Trophoblast cell (in vitro differentiated cells and primary cell): ENCODE data around the gene PNCK.
"Not testable (repeated sequence)": the region's sequence is repeated elsewhere in the genome, so short reads cannot be mapped to it uniquely, and the experiment has no call there.

Experiments used
- DNase-seq, 2 donors: peaks; one replicate each; pipeline ENCODE4 v3.0.0-alpha.2; 2016
- H2AFZ ChIP-seq: 2 replicates; pipeline ENCODE4 v1.6.1; 2013; ENCODE audit warnings: low read length, moderate library complexity, mild to moderate bottlenecking; ENCODE audit not compliant: insufficient read depth, poor library complexity
- H2AK5ac ChIP-seq: 2 replicates; pipeline ENCODE4 v1.6.1; 2013; ENCODE audit warnings: mild to moderate bottlenecking, low read length
- H2BK120ac ChIP-seq: 2 replicates; pipeline ENCODE4 v1.6.1; 2013; ENCODE audit warnings: low read length, mild to moderate bottlenecking, moderate library complexity; ENCODE audit not compliant: insufficient read depth, poor library complexity
- H2BK12ac ChIP-seq: 2 replicates; pipeline ENCODE4 v1.6.1; 2013; ENCODE audit warnings: mild to moderate bottlenecking, low read length, moderate library complexity
- H2BK5ac ChIP-seq: 2 replicates; pipeline ENCODE4 v1.6.1; 2013; ENCODE audit warnings: low read length, low read depth, moderate library complexity, mild to moderate bottlenecking; ENCODE audit not compliant: poor library complexity
- H3K14ac ChIP-seq: 2 replicates; pipeline ENCODE4 v1.6.1; 2013; ENCODE audit warnings: mild to moderate bottlenecking, low read length
- H3K18ac ChIP-seq: 2 replicates; pipeline ENCODE4 v1.6.1; 2013; ENCODE audit warnings: mild to moderate bottlenecking, low read length
- H3K23ac ChIP-seq: 2 replicates; pipeline ENCODE4 v1.6.1; 2013; ENCODE audit warnings: low read length
- H3K27ac ChIP-seq: 2 replicates; pipeline ENCODE4 v1.5.1; 2013; ENCODE audit warnings: low read depth, mild to moderate bottlenecking, inconsistent platforms, low read length, moderate library complexity
- H3K27me3 ChIP-seq: 2 replicates; pipeline ENCODE4 v1.6.1; 2013; ENCODE audit warnings: inconsistent platforms, mild to moderate bottlenecking, low read length, moderate library complexity; ENCODE audit not compliant: insufficient read depth
- H3K36me3 ChIP-seq, 2 experiments: 1 replicate in 1 of 2; 2 replicates in 1 of 2; pipeline ENCODE4 v1.6.1; 2013; ENCODE audit warnings: low read length in 2 of 2, mild to moderate bottlenecking in 2 of 2, moderate library complexity in 1 of 2; ENCODE audit not compliant: insufficient read depth in 2 of 2, control insufficient read depth in 1 of 2
- H3K4ac ChIP-seq: 2 replicates; pipeline ENCODE4 v1.6.1; 2013; ENCODE audit warnings: low read depth, mild to moderate bottlenecking, low read length, moderate library complexity
- H3K4me1 ChIP-seq, 2 experiments: 1 replicate in 1 of 2; 2 replicates in 1 of 2; pipeline ENCODE4 v1.6.1; 2013; ENCODE audit warnings: low read length in 2 of 2, mild to moderate bottlenecking in 2 of 2, moderate library complexity in 1 of 2; ENCODE audit not compliant: insufficient read depth in 2 of 2, control insufficient read depth in 1 of 2
- H3K4me2 ChIP-seq: 2 replicates; pipeline ENCODE4 v1.6.1; 2013; ENCODE audit warnings: inconsistent platforms, mild to moderate bottlenecking, low read length, moderate library complexity
- H3K4me3 ChIP-seq: 2 replicates; pipeline ENCODE4 v1.5.1; 2013; ENCODE audit warnings: mild to moderate bottlenecking, low read depth, low read length, inconsistent platforms
- H3K79me1 ChIP-seq: one replicate; pipeline ENCODE4 v1.6.1; 2013; ENCODE audit warnings: low read length
- H3K79me2 ChIP-seq: 2 replicates; pipeline ENCODE4 v1.6.1; 2013; ENCODE audit warnings: low read length, mild to moderate bottlenecking; ENCODE audit not compliant: control insufficient read depth, insufficient read depth, poor library complexity
- H3K9ac ChIP-seq: 2 replicates; pipeline ENCODE4 v1.6.1; 2013; ENCODE audit warnings: mild to moderate bottlenecking, low read length
- H3K9me3 ChIP-seq: 2 replicates; pipeline ENCODE4 v1.6.1; 2013; ENCODE audit warnings: low read depth, mild to moderate bottlenecking, control low read depth, inconsistent platforms, low read length; ENCODE audit not compliant: insufficient read depth
- H4K12ac ChIP-seq: 2 replicates; pipeline ENCODE4 v1.6.1; 2013; ENCODE audit warnings: low read depth, mild to moderate bottlenecking, low read length, moderate library complexity
- H4K8ac ChIP-seq: 2 replicates; pipeline ENCODE4 v1.6.1; 2013; ENCODE audit warnings: low read depth, mild to moderate bottlenecking, low read length, moderate library complexity
- H4K91ac ChIP-seq: one replicate; pipeline ENCODE4 v1.6.1; 2013; ENCODE audit warnings: low read depth, mild to moderate bottlenecking, low read length, moderate library complexity
- WGBS: extraction: QIAGEN DNeasy Blood & Tissue Kit; methylation state at CpG from one replicate; pipeline ENCODE4 v1.1.7; 2013; ENCODE audit warnings: missing lambda C conversion rate; ENCODE audit not compliant: insufficient read length, insufficient coverage; ENCODE audit errors: extremely low coverage; 5-methylcytosine and 5-hydroxymethylcytosine counted together

Gene PNCK

GRCh38 chrX:153700967-153701366, 27.4 kb upstream of the PNCK start:
- H3K36me3 ChIP-seq = peaks cover 69 to 70% of the 10 kb centered on the region in 2 experiments
- no peak overlapping the region for H4K8ac ChIP-seq
- no peak for DNase-seq
- no peak overlapping the region for H3K14ac ChIP-seq
- H3K79me1 ChIP-seq = no peaks in the 10 kb centered on the region
- no peak overlapping the region for H3K9ac ChIP-seq
- no peak overlapping the region for H2BK12ac ChIP-seq
- no peak overlapping the region for H2AK5ac ChIP-seq
- no peak overlapping the region for H3K4ac ChIP-seq
- H3K27ac ChIP-seq = no peak overlapping the region
- no peak overlapping the region for H4K12ac ChIP-seq
- no peak overlapping the region for H2BK120ac ChIP-seq
- no peaks in the 10 kb centered on the region for H3K27me3 ChIP-seq
- H3K18ac ChIP-seq = no peak overlapping the region
- no CpG with 5 or more reads among the region's 6 CpGs for WGBS
- H4K91ac ChIP-seq = no peak overlapping the region
- H2AFZ ChIP-seq = no peak overlapping the region
- H2BK5ac ChIP-seq = no peak overlapping the region
- H3K4me2 ChIP-seq = no peak overlapping the region
- no peaks in the 10 kb centered on the region for H3K79me2 ChIP-seq
- H3K23ac ChIP-seq = no peak overlapping the region
- peaks cover 3 to 4% of the 10 kb centered on the region in 2 experiments for H3K4me1 ChIP-seq
- H3K4me3 ChIP-seq = no peak overlapping the region
- H3K9me3 ChIP-seq = no peaks in the 10 kb centered on the region

GRCh38 chrX:153700376-153700945, 26.8 kb upstream of the PNCK start:
- H3K4me3 ChIP-seq = no peak overlapping the region
- H2BK5ac ChIP-seq = no peak overlapping the region
- peaks cover 3 to 4% of the 10 kb centered on the region in 2 experiments for H3K4me1 ChIP-seq
- H2AK5ac ChIP-seq = no peak overlapping the region
- no peak overlapping the region for H3K23ac ChIP-seq
- no peak overlapping the region for H3K9ac ChIP-seq
- H2AFZ ChIP-seq = no peak overlapping the region
- no peak overlapping the region for H2BK12ac ChIP-seq
- H3K27ac ChIP-seq = no peak overlapping the region
- H3K79me2 ChIP-seq = no peaks in the 10 kb centered on the region
- H4K91ac ChIP-seq = no peak overlapping the region
- WGBS = no CpG with 5 or more reads among the region's 15 CpGs
- H4K12ac ChIP-seq = no peak overlapping the region
- no peak for DNase-seq
- H3K4ac ChIP-seq = no peak overlapping the region
- no peak overlapping the region for H3K18ac ChIP-seq
- no peak overlapping the region for H3K4me2 ChIP-seq
- H2BK120ac ChIP-seq = no peak overlapping the region
- H3K79me1 ChIP-seq = no peaks in the 10 kb centered on the region
- peaks cover 67 to 70% of the 10 kb centered on the region in 2 experiments for H3K36me3 ChIP-seq
- H4K8ac ChIP-seq = no peak overlapping the region
- no peak overlapping the region for H3K14ac ChIP-seq
- H3K27me3 ChIP-seq = no peaks in the 10 kb centered on the region
- no peaks in the 10 kb centered on the region for H3K9me3 ChIP-seq

- not testable (repeated sequence) for H3K27me3 ChIP-seq, H3K9ac ChIP-seq, H3K23ac ChIP-seq, H3K4me2 ChIP-seq, H2AK5ac ChIP-seq, H2AFZ ChIP-seq, H4K91ac ChIP-seq, H2BK120ac ChIP-seq, DNase-seq, H4K12ac ChIP-seq, H3K9me3 ChIP-seq, H2BK12ac ChIP-seq, H3K4me1 ChIP-seq, H3K79me1 ChIP-seq, H3K18ac ChIP-seq, H3K4ac ChIP-seq, H3K4me3 ChIP-seq, H2BK5ac ChIP-seq, H3K14ac ChIP-seq, H3K79me2 ChIP-seq, H3K27ac ChIP-seq, H4K8ac ChIP-seq
- H3K36me3 ChIP-seq = peaks cover 65 to 68% of the 10 kb centered on the region in 2 experiments
- WGBS = no CpG with 5 or more reads among the region's 18 CpGs
Observed at GRCh38 chrX:153699784-153700371, 26.3 kb upstream of the PNCK start.

- H3K27ac ChIP-seq, H3K18ac ChIP-seq, H3K9me3 ChIP-seq, H3K14ac ChIP-seq, H3K27me3 ChIP-seq, DNase-seq, H3K79me1 ChIP-seq, H2BK5ac ChIP-seq, H2BK120ac ChIP-seq, H4K12ac ChIP-seq, H2AFZ ChIP-seq, H4K8ac ChIP-seq, H3K23ac ChIP-seq, H3K4me1 ChIP-seq, H3K4me2 ChIP-seq, H3K4ac ChIP-seq, H2BK12ac ChIP-seq, H3K9ac ChIP-seq, H2AK5ac ChIP-seq, H3K79me2 ChIP-seq, H4K91ac ChIP-seq, H3K4me3 ChIP-seq: not testable (repeated sequence)
- WGBS = no CpG with 5 or more reads among the region's 16 CpGs
- peaks cover 63 to 65% of the 10 kb centered on the region in 2 experiments for H3K36me3 ChIP-seq
Observed at GRCh38 chrX:153699210-153699783, 25.7 kb upstream of the PNCK start.
